Activated B cell treated with CpG ODN at 0.5 μM for 24 hours (primary cell): ENCODE results near the gene WDR26. TPM values are rescaled to one million over a fixed set of nuclear protein-coding genes. Genes with fewer than 3 reads are reported as not detected.

ENCODE experiments used
- ATAC-seq: fragments of 200-7000 bp; cut with Tn5 transposase; one replicate; pipeline ENCODE4 v1.10.0; 2021; ENCODE audit warnings: low read depth, mild to moderate bottlenecking, moderate library complexity
- CTCF ChIA-PET: fragments of 350-600 bp; sonication (Branson Sonifier 250); formaldehyde crosslinking; loops from one replicate; lab custom pipeline; 2021; ENCODE audit warnings: antibody characterized with exemption; lab: Charles Lee
- POLR2A ChIA-PET: fragments of 350-600 bp; sonication (Branson Sonifier 250); formaldehyde crosslinking; loops from one replicate; lab custom pipeline; 2021; ENCODE audit warnings: antibody characterized with exemption; lab: Charles Lee
- DNase-seq: peaks from one replicate; pipeline ENCODE4 v3.0.0; 2022
- H3K27ac Mint-ChIP-seq: one replicate; pipeline ENCODE4 v1.8.0; 2020; ENCODE audit warnings: mixed read lengths
- H3K27me3 Mint-ChIP-seq: one replicate; pipeline ENCODE4 v1.8.0; 2021; ENCODE audit warnings: mixed read lengths
- H3K36me3 Mint-ChIP-seq: one replicate; pipeline ENCODE4 v1.8.0; 2021; ENCODE audit warnings: low read depth, mixed read lengths
- H3K4me1 Mint-ChIP-seq: one replicate; pipeline ENCODE4 v1.8.0; 2021; ENCODE audit warnings: mixed read lengths
- H3K4me3 Mint-ChIP-seq: one replicate; pipeline ENCODE4 v1.8.0; 2020; ENCODE audit warnings: mild to moderate bottlenecking, mixed read lengths
- H3K9me3 Mint-ChIP-seq: one replicate; pipeline ENCODE4 v1.8.0; 2020; ENCODE audit warnings: mixed read lengths
- CTCF ChIP-seq: fragments of 200-600 bp; IDR thresholded peaks from one replicate; pipeline ENCODE4 v1.8.0; 2022; ENCODE audit warnings: antibody characterized with exemption, mild to moderate bottlenecking
- intact Hi-C: fragments of 100-400 bp; cut with micrococcal nuclease; formaldehyde crosslinking; loops from one replicate; pipeline ENCODE4 v1.15.1; 2024
- total RNA-seq: library from RNA; stranded (reverse); gene quantifications from 2 replicates; pipeline ENCODE4 v1.2.3, GENCODE V29; 2022

The WDR26 gene
- total RNA-seq, 1 donor from 2014 or later: 91.3 TPM

GRCh38 chr1:224450159-224450558 is 15.6 kb upstream of the WDR26 start:
- TF ChIP-seq CTCF: no peak
- no peaks in the 10 kb centered on the region for H3K9me3 Mint-ChIP-seq
- no peak overlapping the region for H3K27ac Mint-ChIP-seq
- no peaks in the 10 kb centered on the region for H3K4me1 Mint-ChIP-seq
- ChIA-PET POLR2A (no interaction called here), CTCF (no interaction called here)
- peaks cover 5% of the 10 kb centered on the region for H3K36me3 Mint-ChIP-seq
- DNase-seq (no peak), ATAC-seq (no peak)
- no peaks in the 10 kb centered on the region for H3K27me3 Mint-ChIP-seq
- no peak overlapping the region for H3K4me3 Mint-ChIP-seq
- intact Hi-C loops: no loop called here

- DNase-seq (no peak), ATAC-seq (no peak)
- Mint-ChIP-seq H3K4me3 (no peak overlapping the region), H3K9me3 (no peaks in the 10 kb centered on the region), H3K27me3 (no peaks in the 10 kb centered on the region), H3K27ac (no peak overlapping the region), H3K36me3 (peaks cover 3% of the 10 kb centered on the region), H3K4me1 (no peaks in the 10 kb centered on the region)
- CTCF ChIA-PET: interaction anchor here (1.8 kb wide), 1 partner anchor 9 kb away, joined by 10 read pairs; no protein-coding TSS in a partner anchor
- POLR2A ChIA-PET: no interaction called here
- intact Hi-C loops: no loop called here
- TF ChIP-seq CTCF: no peak
Measured at GRCh38 chr1:224448453-224449017, 13.9 kb upstream of the WDR26 start.

- POLR2A ChIA-PET: no interaction called here
- H3K27me3 Mint-ChIP-seq: no peaks in the 10 kb centered on the region
- no peak for DNase-seq
- H3K4me1 Mint-ChIP-seq: no peaks in the 10 kb centered on the region
- H3K36me3 Mint-ChIP-seq: peaks cover 3% of the 10 kb centered on the region
- no peak for ATAC-seq
- no peaks in the 10 kb centered on the region for H3K9me3 Mint-ChIP-seq
- H3K4me3 Mint-ChIP-seq: no peak overlapping the region
- no peak for TF ChIP-seq CTCF
- CTCF ChIA-PET: interaction anchor here (1.8 kb wide), 1 partner anchor 9 kb away, joined by 10 read pairs; no protein-coding TSS in a partner anchor
- no peak overlapping the region for H3K27ac Mint-ChIP-seq
- intact Hi-C loops: no loop called here
Measured at GRCh38 chr1:224447971-224448370, 13.4 kb upstream of the WDR26 start.

GRCh38 chr1:224447251-224447650 is 12.7 kb upstream of the WDR26 start:
- ATAC-seq (no peak), DNase-seq (no peak)
- Mint-ChIP-seq H3K9me3 (no peaks in the 10 kb centered on the region), H3K27ac (no peak overlapping the region), H3K27me3 (no peaks in the 10 kb centered on the region), H3K36me3 (peaks cover 4% of the 10 kb centered on the region), H3K4me3 (no peak overlapping the region), H3K4me1 (no peaks in the 10 kb centered on the region)
- intact Hi-C loops: no loop called here
- CTCF ChIA-PET: no interaction called here
- POLR2A ChIA-PET: no interaction called here
- no peak for TF ChIP-seq CTCF

- CTCF ChIA-PET: interaction anchor here (1.7 kb wide), 1 partner anchor 18 kb away, joined by 6 read pairs; no protein-coding TSS in a partner anchor
- no peak overlapping the region for H3K4me3 Mint-ChIP-seq
Measured at GRCh38 chr1:224438989-224439388, 4.4 kb upstream of the WDR26 start.

More at GRCh38 chr1:224438989-224439388, 4.4 kb upstream of the WDR26 start:
- ATAC-seq (no peak), DNase-seq (no peak)
- H3K36me3 Mint-ChIP-seq: peaks cover 10% of the 10 kb centered on the region
- no peaks in the 10 kb centered on the region for H3K27me3 Mint-ChIP-seq
- POLR2A ChIA-PET: interaction anchor here (0.5 kb wide), 1 partner anchor 369 kb away, joined by 4 read pairs; no protein-coding TSS in a partner anchor
- H3K9me3 Mint-ChIP-seq: no peaks in the 10 kb centered on the region
- peaks cover 17% of the 10 kb centered on the region for H3K4me1 Mint-ChIP-seq
- TF ChIP-seq CTCF: no peak
- H3K27ac Mint-ChIP-seq: no peak overlapping the region
- intact Hi-C loops: loop anchor here (10.0 kb wide), 3 partner anchors 444 to 986 kb away; partner anchors contain the start of genes LBR and TP53BP2
